Left forelimb (tissue), 1 donor: ENCODE results near the gene CASKIN1.
"Not testable (repeated sequence)": the region's sequence is repeated elsewhere in the genome, so short reads cannot be mapped to it uniquely, and the experiment has no call there.

Source experiments
- DNase-seq: peaks from one replicate; pipeline ENCODE4 v3.0.0-alpha.2; 2018; ENCODE audit warnings: low spot score

Gene CASKIN1

GRCh38 chr16:2210386-2211365, 14.3 kb upstream of the CASKIN1 start, which contains the start of gene BRICD5:
TSS of gene BRICD5 (minus strand) at chr16:2210863. CDS start at chr16:2210833, 30 bp downstream.
- DNase-seq, result no peak

DNA sequence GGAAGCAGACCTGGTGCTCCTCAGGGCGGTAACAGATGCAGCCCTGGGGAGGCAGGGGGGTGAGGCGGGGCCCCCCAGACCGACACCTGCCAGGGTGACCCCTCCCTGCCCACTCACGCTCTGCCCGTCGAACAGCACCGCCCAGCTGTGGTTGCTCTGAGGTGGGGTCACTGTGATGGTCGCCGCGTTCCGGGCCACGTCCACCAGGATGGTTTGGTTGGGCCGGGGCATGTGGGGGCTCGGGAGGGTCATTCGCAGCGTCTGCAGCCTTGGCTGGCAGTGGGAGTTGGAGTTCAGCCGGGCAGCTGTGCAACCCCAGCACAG, 13.6 kb upstream of the CASKIN1 start:
- DNase-seq, result no peak

DNA sequence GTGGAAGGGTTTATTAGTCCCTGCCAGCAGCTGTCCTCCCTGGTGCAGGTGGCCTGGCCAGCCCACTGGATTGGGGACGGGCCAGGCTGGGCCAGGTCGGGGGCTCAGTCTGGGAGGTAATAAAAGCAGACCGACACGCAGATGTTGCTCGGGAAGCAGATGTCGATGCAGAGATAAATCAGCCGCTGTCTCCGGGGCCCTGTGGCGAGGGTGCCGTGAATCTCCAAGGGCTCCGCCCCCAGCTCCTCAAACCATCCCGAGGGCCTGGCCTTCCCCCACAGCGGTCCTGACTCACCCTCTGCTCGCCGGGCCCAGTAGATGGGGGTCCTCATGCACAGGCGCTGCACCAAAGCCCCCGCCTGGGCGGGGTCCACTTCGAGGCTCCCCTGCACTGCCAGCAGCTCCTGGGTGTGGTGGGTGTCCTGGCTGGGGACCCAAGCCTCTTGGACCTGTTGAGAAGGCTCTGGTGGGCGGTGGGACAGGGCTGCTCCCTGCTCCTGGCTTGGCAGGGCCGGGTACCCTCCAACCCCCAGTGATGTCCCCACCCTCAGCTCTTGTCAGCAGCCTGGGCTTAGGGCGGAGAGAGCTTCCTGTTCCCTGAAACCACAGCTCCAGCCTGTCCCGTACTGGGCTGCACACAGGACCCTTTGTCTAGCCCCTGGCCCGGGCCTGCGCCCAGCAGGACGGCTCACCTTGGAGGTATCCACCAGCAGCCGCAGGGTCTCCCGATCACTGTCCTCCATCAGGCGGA, 13.0 kb upstream of the CASKIN1 start:
- DNase-seq, result no peak

GRCh38 chr16:2208772-2209171, 12.4 kb upstream of the CASKIN1 start:
- DNase-seq, result no peak

- no peak for DNase-seq
Measured at GRCh38 chr16:2208308-2208707, 11.9 kb upstream of the CASKIN1 start.

GRCh38 chr16:2207872-2208271, 11.5 kb upstream of the CASKIN1 start:
- no peak for DNase-seq

DNA sequence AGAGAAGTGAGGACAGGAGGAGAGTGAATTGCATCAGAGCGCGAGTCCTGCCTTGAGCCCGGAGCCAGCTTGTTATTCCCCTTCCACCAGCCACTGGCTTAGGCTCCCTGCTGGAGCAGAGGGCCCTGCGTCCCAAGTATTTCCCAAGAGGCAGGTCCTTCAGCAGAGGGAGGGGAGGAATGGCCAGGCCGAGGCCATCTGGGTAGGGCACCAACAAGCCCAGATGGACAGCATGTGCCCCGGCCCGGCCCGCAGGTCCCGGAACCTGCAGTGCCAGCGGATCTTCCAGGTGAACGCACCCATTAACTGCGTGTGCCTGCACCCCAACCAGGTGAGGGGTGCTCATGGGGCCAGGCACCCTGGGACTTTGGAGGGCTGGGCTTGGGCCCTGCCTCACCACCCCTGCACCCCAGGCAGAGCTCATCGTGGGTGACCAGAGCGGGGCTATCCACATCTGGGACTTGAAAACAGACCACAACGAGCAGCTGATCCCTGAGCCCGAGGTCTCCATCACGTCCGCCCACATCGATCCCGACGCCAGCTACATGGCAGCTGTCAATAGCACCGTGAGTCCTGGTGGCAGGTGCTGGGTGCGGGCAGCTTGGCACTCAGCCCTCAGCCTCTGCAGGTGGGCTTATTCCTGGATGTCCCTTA, 10.5 kb upstream of the CASKIN1 start:
- DNase-seq, result no peak

GRCh38 chr16:2206420-2206779, 10.0 kb upstream of the CASKIN1 start:
- no peak for DNase-seq

DNA sequence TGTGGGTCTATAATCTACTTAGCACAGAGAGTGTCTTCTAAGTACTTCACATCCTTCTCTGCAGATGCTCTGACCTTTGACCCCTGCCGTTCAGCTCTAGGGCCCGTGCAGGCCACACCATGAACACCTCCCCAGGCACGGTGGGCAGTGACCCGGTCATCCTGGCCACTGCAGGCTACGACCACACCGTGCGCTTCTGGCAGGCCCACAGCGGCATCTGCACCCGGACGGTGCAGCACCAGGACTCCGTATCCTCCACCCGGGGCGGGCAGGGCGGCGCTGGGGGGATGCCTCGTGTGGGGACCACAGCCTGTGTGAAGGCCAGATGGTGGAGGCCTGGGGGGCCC, 9.5 kb upstream of the CASKIN1 start:
- DNase-seq, result no peak

DNA sequence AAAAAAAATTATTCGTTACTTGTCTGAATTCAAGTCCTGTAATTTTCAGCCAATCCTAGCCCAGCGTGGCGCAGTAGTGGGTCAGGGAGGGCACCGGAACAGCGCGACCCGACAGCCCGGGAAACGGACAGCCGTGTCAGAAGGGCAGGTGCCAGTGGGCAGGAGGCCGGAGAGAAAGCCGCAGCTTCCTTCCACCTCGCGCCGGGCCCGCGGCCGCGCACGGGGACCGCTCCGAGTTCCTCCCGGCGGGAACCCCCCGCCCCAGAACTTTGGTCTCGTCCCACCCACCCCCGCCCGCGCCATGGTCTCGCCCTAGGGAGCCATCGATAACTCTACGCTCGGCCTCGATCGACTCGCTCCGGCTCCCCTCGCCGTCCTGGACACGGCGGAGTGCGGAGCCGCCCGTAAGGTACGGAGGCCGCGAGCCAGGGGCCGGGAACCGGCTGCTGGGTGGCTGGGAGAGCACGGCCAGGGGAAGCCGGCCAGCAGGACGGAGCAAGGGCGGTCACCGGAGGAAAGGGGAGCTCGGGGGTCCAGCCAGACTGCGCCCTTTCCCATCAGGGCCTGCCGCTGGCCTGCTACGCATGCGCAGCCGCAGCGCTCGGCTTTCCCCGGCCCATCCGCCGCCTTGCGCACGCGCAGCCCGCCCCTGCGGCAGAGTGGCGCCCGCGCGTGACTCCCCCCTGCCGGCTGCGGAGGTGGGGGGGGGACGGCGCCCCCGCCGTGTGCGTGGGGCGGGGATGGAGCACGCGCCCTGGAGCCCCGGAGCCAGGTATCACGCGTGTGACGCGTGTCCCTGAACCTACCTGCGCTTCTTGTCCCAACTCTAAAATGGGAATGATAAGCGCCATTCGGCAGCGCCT, 8.9 kb upstream of the CASKIN1 start, which contains the start of gene MLST8:
Gene MLST8 (plus strand): TSS at position 351 of the 863 bp plus-strand sequence. CDS start 632 bp downstream, outside the sequence.
- peak; percentile 95 for DNase-seq

DNA sequence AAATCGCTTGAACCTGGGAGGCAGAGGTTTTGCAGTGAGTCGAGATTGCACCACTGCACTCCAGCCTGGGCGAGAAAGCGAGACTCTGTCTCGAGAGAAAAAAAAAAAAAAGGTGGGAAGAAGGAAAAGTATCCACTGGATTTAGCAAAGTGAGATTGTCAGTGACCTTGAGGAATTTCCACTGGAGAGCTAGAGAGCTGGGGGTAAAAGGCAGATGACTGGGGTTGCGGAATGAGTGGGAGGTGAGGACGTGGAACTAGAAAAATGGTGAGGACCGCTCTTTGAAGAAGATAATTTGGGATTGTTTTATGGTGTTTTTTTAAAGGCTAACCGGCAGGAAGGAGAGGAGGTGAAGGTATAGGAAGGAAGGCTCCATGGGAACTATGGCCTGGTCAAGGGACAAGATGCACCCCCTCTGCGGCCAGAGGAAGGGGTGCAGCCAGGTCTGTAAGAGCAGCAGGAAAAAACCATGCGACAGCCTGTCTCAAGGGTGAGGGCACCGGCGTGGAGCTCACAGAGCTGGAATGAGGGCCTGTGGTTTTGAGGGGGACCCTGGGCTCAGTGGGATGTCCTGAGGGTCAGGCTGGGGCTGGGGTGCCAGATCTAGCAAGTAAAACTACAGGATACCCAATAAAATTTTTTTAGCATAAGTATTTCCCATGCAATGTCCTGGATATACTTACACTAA, 8.2 kb upstream of the CASKIN1 start:
- DNase-seq, result no peak

DNA sequence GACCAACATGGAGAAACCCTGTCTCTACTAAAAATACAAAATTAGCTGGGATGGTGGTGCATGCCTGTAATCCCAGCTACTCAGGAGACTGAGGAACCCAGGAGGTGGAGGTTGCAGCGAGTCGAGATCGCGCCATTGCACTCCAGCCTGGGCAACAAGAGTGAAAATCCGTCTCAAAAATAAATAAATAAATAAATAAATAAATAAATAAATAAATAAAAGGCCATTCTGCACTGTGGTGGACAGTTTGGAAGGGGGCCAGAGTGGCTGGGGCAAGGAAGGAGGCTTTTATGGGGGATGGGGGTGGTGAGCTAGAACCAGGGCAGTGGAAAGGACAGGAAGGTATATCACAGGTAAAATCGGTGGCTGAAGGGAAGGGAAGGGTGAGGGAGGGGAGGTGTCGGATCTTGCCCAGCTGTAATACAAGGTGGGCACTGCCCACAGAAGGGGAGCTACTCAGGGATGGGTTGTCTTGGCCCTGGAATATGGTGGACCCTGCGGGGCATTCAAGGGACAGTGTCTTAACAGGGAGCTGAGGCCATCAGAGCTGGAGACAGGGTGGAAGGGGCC, 6.8 kb upstream of the CASKIN1 start:
- not testable (repeated sequence) for DNase-seq

DNA sequence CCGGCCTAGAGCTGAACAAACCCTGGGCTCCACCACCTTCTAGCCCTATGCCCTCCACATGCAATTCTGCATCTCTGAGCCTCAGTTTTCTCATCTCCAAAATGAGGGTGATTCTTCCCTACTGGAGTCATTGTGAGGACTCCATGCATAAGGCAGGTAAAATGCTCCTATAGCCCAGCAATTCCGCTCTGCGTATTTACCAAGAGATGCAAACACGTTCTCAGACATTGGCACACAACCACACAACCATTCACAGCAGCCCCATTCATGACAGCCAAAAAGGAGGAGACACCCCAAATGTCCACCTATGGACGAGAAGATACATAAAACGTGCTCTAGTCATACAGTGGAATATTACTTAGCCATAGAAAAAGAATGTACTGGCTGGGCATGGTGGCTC, 3.9 kb upstream of the CASKIN1 start:
- no peak for DNase-seq

DNA sequence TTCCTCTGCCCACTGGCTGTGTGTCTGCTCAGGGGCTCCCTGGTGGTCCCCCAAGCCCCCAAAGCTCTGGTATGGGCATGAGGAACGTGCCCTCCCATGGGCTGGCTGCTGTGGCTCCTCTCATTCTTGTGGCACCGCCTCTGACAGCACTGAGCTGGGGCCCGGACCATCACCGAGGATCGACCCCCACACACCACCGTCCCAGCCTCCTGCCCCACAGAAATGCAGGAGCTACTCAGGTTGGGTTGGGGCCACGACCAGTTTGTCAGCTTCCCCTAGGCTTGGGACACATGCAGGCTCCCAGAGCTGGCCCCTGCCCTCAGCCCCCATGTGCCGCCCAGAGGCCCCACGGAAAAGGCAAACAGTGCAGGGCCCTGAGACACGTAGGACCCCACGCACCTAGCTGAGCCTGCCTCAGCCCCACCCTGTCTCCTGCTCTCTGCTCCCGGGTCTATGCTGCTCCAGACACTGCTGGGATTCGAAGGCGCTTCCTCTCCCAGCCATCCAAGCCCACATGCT, 3.3 kb upstream of the CASKIN1 start:
- DNase-seq, result no peak

- DNase-seq, result no peak
Measured at GRCh38 chr16:2199095-2199494, 2.7 kb upstream of the CASKIN1 start.

DNA sequence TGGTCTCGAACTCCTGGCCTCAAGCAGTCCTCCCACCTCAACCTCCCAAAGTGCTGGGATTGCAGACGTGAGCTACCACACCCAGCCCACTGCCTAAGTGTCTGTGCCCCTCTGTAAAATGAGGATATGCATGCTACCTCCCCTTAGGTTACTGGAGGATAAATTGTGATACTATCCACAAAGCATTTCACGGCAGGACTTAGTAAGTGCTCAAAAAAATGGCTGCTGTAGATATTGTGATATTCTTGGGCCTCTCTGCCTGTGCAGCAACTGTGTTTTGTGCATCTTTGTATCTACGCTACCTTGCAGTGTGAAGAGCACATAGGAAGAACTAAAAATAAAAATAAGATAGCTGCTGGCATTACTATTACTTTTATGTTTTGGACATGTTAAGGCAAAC, 1.9 kb upstream of the CASKIN1 start:
- DNase-seq, result no peak

- DNase-seq, result no peak
Measured at GRCh38 chr16:2197765-2198164, 1.4 kb upstream of the CASKIN1 start.

DNA sequence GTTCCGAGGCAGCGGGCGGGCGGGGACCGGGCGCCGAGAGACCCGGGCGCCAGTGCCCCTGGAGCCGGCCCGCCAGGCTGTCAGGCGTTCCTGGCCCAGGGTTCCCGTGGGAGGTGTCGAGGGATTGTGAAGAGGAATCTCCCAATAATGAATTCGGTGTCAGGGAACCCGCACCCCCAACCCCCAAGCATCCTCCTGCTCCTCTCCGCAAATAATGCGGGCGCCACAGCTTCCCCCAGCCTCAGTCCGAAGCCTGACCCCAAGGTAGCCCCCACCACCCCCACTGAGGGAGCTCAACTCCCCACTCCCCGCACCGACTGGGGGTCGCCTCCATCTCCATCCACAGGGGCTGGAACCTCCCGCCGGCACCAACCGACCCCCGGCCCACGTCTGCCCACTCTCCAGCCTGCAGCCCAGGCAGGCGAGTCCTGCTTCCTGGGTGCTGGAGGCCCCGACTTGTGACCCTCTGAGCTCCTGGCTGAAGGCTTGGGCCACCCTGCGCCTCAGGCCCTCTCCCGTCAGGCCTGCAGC, 641 bp upstream of the CASKIN1 start:
- no peak for DNase-seq

DNA sequence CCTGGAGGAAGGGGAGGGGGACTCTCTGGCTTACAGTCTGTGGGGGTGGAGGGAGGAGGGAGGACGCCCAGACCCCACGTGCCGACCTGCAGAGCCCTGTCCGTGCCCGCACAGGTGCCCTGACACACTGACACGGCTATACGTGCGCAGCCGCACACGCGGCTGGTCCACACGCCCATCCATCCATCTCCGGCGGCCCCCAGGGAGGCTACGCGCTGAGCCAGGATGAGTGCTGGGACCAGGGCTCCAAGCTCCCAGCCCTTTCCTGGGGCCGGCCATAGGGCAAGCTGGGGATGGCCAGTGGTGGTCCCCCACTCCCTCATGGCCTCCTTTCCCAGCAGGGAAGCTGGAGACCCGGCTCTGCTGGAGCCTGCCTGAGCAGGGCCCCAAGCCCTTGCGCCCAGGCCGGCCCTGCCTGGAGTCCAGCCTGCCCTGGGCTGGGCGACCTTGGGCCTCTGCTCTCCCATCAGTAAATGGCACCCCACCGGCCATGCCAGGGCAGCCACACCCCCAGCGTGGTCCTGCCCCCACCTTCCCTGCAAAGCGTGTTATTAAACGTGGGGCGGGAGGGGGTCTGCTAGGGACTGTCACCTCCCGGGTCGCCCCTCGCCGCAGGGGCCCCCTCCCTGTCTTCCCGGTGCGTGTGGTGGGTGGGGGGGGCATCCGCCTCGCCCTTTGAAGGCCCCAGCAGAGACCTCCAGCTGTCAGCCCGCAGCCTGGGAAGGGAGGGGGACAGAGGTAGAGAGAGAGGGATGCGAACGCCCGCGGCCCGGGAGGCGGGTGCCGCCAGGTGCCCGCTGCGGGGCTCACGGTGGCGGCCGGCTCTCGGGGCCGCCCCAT, 863 bp downstream of the CASKIN1 start:
- DNase-seq, result no peak
